Adipose tissue (tissue), 3 donors: ENCODE measurements around the gene ATG10. TPM values are rescaled to one million over a fixed set of nuclear protein-coding genes. Genes with fewer than 3 reads are reported as not detected.
"Not testable (repeated sequence)": the region's sequence is repeated elsewhere in the genome, so short reads cannot be mapped to it uniquely, and the experiment has no call there.

ENCODE experiments used
- H3K27ac ChIP-seq: one replicate; pipeline ENCODE4 v1.5.1; 2013; ENCODE audit warnings: low read depth, low read length
- WGBS, 3 donors: extraction: QIAGEN DNeasy Blood & Tissue Kit; methylation state at CpG; one replicate each; pipeline ENCODE4 v1.1.7; 2013; 5-methylcytosine and 5-hydroxymethylcytosine counted together
- polyA plus RNA-seq, 3 donors: library from polyadenylated mRNA; stranded (reverse); fragments of 200-250 nt; gene quantifications; one replicate each; pipeline ENCODE4 v1.2.3, GENCODE V29; 2013
- donor health status: healthy with polysubstance abuse.
- donor health status: Bipolar disorder and iron deficiency.
- donor health status: healthy.

Gene ATG10
- polyA plus RNA-seq, 3 donors: 3.2 to 7.8 (median 4.3) TPM

DNA sequence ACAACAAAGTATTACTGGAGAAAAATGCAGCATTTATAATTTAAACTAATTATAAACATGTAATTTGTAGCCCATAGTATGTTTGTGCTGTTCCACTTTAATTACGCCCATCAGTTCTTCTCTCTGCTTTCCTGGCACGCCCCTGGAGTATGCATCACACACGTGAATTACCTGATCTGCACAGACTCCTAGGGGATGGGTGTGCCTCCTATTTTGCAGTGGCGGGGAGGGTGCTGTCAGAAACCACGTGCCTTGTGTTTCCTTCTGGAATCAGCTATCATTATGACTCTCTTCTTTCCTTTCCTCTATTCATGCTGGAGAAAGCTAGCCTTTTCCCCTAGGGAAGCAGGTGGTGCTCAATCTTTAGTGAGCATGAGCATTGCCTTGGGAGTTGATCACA is 263.1 kb downstream of the ATG10 start:
- 67 to 77% (median 72%) methylated on average over 5 of the region's 5 CpGs for WGBS, 3 donors

DNA sequence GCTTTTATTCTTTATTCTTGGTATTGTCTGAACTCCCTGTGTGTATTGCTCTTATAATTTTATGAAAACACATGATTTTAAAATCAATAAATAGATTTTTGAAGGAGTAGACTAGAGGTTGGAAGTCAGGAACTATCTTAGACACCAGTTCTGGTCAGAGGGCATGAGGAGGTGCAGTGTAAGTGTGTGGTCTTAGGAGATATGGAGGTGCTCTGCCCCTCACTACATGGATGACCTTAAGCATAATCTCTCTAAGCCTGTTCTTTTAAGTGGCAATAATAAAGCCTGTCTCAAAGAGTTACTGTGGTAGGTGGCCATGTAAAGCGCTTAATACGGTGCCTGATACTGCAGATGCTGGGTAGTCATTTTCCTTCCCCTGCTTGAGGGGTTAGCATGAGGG is 272.3 kb downstream of the ATG10 start:
- no peak overlapping the region for H3K27ac ChIP-seq
- WGBS, 3 donors: 97 to 100% (median 98%) methylated on average over 2 of the region's 2 CpGs

More for the DNA sequence above, 263.1 kb downstream of the ATG10 start:
- H3K27ac ChIP-seq: no peak overlapping the region

- no peak overlapping the region for H3K27ac ChIP-seq
- WGBS, 3 donors: 55 to 78% (median 74%) methylated on average over 6 of the region's 6 CpGs
Observed at GRCh38 chr5:82244854-82245635, 273.2 kb downstream of the ATG10 start.

GRCh38 chr5:82246960-82247574 is 275.2 kb downstream of the ATG10 start:
- H3K27ac ChIP-seq: no peak overlapping the region
- 94 to 100% (median 96%) methylated on average over 1 of the region's 1 CpG for WGBS, 3 donors

DNA sequence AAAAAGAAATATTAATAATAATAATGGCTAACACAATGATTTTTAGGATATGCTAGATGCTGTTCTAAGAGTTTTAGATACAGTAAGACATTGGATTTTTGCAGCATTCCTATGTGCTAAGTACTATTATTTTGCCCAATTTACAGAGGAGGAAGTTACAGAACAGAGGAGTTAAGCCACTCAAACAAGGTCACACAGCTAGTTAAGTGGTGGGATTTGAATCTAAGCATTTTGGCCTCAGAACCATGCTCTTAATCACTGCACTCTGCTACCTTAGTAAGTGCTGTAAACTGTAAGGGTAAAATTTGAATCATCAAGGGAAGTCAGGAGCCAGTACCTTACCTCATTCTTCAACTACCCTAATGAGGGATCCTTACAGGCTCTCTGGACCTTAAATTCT is 280.9 kb downstream of the ATG10 start:
- no peak overlapping the region for H3K27ac ChIP-seq

- H3K27ac ChIP-seq: no peak overlapping the region
- WGBS, 3 donors: 56 to 80% (median 67%) methylated on average over 1 of the region's 1 CpG
Observed at GRCh38 chr5:82255844-82256243, 284.0 kb downstream of the ATG10 start.

GRCh38 chr5:82257247-82257646 is 285.4 kb downstream of the ATG10 start:
- H3K27ac ChIP-seq: no peak overlapping the region
- 89 to 98% (median 92%) methylated on average over 2 of the region's 2 CpGs for WGBS, 3 donors

GRCh38 chr5:82257729-82258128 is 285.9 kb downstream of the ATG10 start:
- 62 to 94% (median 79%) methylated on average over 3 of the region's 3 CpGs for WGBS, 3 donors
- no peak overlapping the region for H3K27ac ChIP-seq

GRCh38 chr5:82259172-82259800 is 287.5 kb downstream of the ATG10 start:
- WGBS, 3 donors: 74 to 87% (median 85%) methylated on average over 3 of the region's 3 CpGs
- H3K27ac ChIP-seq: no peak overlapping the region

DNA sequence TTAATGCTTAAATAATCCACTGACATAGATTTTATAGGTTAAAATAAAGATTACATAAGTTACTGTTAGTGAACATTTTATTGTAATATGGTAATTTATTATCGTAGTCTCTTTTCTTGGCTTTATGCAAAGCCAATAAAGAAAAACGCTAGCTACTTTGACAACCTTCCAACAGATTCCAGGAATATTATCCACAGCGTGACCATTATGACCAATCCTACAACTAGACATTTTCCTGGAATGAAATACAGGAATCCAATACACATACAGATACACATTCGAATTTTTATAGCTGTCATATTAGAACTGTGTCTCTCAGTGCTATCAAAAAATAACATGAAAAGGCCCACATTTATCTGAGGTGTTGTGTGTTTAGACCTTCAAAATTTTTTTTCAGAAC is 293.2 kb downstream of the ATG10 start:
- WGBS, 3 donors: 55 to 80% (median 57%) methylated on average over 4 of the region's 4 CpGs
- H3K27ac ChIP-seq: no peak overlapping the region

GRCh38 chr5:82267297-82267933 is 295.6 kb downstream of the ATG10 start:
- not testable (repeated sequence) for H3K27ac ChIP-seq
- 88 to 95% (median 89%) methylated on average over 9 of the region's 9 CpGs for WGBS, 3 donors

DNA sequence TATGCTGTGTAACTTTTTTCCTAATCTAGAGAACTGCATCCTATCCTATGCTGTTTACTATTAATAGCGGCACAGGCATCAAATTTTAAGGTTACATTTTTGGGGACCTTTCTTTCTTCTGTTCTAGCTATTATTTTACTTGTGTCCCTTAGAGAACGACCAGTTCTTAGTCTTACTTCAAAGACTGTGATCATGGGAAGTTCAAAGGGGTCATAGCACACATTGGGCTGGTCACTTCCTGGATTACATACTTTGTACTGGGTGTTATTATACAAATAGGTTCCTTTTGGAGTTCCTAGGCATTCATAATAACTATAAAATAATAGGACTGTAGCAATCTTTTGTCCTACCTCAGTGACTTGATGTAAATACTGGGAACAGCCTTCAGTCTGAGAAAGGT is 297.5 kb downstream of the ATG10 start:
- 80 to 84% (median 82%) methylated on average over 2 of the region's 2 CpGs for WGBS, 3 donors
- H3K27ac ChIP-seq: not testable (repeated sequence)

DNA sequence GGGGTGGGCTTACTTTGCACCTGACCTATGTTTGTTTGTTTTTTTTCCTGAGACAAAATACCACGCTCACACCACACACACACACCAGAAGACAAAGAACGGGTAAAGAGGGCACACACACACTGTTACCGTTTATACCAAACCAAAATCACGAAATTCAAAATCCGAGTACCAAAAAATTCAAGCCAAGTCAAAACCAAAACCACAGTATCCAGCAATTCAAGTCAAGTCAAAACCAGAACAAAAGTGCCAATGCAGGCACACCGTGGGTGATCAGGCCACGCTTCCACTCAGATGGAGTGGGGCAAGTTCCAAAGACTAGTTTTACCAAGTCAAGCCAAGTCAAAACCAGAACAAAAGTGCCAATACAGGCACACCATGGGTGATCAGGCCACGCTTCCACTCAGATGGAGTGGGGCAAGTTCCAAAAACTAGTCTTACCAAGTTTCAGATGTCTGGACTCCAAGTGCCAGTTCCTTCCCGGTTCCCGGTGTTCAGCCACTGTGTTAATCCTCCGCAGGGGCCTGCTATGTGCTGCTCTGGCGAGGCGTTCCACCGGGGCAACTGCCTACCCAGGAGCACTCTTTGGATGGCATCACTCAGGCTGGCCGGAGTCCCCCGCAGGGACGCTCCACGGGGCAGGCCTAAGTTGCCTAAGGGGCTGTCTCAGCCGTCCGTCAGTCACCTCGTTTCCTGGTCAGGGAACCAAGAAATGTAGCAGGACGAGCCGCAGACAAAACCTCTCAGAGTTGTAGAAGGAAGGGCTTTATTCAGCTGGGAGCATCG is 300.9 kb downstream of the ATG10 start:
- not testable (repeated sequence) for H3K27ac ChIP-seq
- 88 to 89% (median 89%) methylated on average over 24 of the region's 24 CpGs for WGBS, 3 donors

DNA sequence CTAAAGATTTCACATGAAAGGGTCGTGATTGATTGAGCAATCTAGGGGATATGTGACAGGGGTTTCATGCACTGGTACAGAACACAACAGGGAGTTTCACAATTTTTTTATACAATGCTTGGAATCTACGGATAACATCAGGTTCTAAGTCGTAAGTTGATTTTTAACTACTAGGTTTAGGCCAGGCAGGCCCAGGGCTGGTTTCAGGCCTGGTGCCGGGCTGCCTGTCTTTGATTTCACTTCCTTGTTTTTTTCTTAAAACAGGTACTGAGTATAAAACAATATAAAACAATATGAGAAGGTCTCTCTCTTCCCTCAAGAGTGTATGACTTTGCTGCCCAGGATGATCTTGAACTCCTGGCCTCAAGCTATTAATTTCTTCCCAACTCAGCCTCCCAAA is 301.6 kb downstream of the ATG10 start:
- WGBS, 3 donors: 59 to 78% (median 60%) methylated on average over 4 of the region's 4 CpGs
- not testable (repeated sequence) for H3K27ac ChIP-seq

DNA sequence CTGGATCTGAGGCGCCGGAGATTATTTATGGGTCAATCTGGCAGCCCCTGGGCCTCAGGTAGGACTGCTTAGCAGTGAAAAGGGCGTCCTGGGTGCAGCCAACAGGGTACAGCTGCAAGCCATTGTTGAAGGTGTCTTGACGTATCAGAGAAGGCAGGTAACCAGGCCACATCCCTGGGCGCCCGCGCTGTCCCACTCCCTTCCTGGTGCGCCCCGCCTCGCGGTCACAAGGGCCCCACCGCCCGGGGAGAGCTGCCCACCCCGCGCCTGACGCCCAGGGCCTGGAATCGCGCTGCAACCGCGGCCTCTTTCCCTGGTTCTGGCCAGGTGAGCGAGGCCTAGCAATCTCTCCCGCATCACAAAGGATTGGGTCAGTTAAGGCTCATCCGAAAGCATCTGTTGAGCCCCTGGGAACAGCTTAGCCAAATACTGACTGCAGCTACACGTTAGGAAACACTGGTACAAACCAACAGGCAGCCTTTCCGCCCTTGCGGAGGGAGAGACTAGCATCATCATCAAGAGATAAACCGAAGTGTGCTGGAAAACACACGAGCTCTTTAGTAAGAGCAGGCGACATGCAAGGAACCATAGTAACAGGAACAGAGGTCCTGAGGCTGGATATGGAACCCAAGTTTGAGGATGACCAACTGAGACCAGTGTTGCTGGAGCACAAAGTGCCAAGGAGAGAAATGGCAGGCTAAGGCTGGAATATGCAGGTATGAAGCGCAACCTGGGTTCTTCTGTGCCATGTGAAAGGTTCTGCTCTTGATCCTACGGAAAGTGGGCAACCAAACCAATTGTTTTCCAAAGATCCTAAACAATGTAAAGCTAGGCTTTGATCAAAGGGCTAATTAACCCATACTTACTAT is 302.8 kb downstream of the ATG10 start:
- no peak overlapping the region for H3K27ac ChIP-seq
- WGBS, 3 donors: 84 to 91% (median 90%) methylated on average over 31 of the region's 31 CpGs

GRCh38 chr5:82275216-82275664 is 303.4 kb downstream of the ATG10 start:
- WGBS, 3 donors: 68 to 89% (median 88%) methylated on average over 1 of the region's 1 CpG
- H3K27ac ChIP-seq: no peak overlapping the region

- H3K27ac ChIP-seq: no peak overlapping the region
- 69 to 78% (median 72%) methylated on average over 11 of the region's 11 CpGs for WGBS, 3 donors
Observed at GRCh38 chr5:82276800-82277612, 305.2 kb downstream of the ATG10 start.
